OCI-M1 (cell line): ENCODE measurements around the gene AKIP1.
A peak's percentile ranks its signal among the peaks of the same experiment; 100 is the strongest.
"Not testable (repeated sequence)": the region's sequence is repeated elsewhere in the genome, so short reads cannot be mapped to it uniquely, and the experiment has no call there.

Source experiments
- DNase-seq: peaks from one replicate; lab custom pipeline; 2025; lab: John Stamatoyannopoulos, UW

Gene AKIP1

GRCh38 chr11:8911029-8911823 lies at the start of gene AKIP1:
Gene AKIP1, plus strand, starts transcription at chr11:8911189. Its CDS starts 261 bp downstream, at chr11:8911450.
- DNase-seq = peak; percentile 96

- DNase-seq = no peak
Measured at GRCh38 chr11:8863838-8864237, 47.2 kb upstream of the AKIP1 start.

- no peak for DNase-seq
Measured at GRCh38 chr11:8865304-8865703, 45.7 kb upstream of the AKIP1 start.

DNA sequence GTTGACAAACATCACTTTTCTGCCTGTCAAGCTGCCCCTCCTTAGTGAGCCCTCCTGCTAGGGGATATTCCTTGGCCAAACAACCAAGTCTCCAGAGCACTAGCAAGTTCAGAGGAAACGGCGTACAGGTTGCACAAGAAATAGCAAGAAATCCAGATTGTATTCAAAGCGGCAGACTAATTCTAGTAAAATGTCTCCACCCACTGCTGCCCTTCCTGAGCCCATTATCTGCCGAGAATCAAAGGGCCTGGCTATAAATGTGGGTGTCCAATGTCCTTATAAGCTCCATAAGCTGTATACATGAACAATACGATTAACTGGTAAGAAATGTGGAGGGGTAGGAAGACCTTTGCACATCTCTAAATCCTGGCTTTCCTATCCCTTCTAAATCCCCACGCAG lies 44.0 kb upstream of the AKIP1 start:
- no peak for DNase-seq

DNA sequence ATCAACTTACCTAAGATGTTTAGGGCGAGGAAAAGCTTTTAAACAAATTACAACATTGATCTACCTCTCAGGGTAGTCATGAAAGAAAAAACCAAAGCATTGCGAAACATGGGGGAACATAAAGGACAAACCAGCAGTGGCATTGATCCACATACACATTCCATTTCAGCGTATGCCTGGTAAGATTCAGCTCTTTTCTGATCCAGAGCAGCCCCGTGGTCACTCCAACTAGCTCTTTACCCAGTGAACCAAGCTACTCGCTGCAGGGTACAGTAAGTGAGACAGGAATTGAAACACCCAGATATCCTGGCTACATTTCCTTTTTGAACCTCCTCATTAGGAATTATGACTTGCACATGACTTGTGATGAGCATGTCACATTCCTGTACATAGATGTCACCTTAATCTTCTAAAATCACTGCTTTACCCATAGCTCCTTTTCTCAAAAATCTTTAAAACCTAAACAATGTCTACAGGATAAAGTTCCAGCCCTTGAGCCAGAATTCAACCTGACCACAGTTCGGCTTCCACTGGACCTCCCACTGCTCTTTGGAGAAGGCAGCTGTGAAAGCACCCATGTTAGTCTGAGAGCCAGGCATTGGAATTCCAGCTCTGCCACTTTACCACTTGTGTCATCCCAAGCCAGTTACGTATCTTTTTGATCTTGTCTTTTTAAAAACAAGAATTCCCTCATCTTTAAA lies 42.9 kb upstream of the AKIP1 start:
- no peak for DNase-seq

- no peak for DNase-seq
Measured at GRCh38 chr11:8870411-8871170, 40.4 kb upstream of the AKIP1 start.

DNA sequence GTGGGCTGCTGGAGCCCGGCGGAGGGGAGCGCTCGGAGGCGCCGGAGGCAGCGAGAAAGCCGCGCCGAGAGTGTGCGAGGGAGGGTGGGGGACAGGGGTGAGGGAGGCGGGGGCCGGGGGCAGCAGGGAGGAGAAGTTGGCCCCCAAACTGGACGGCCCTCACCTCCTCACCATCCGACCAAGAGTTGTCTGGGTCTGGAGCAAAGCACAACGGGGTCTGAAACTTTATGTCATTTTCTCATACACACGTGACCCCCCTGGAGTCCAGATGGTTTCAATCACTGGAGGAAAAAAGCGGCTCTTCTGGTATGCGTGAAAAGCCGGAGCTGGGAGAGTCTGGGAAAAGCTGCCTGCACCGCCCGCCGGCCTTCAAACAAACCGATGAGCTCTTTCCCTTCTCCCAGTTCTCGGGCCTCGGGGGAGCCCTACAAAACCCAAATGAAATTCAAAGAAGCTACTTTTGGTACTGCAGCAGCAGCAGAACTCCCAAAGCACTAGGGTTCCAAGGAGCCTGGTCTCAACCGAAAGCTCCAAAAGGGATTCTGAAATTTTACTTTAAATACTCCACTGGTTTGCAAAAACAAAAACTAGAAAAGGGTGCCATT lies 39.7 kb upstream of the AKIP1 start:
- DNase-seq = no peak

DNA sequence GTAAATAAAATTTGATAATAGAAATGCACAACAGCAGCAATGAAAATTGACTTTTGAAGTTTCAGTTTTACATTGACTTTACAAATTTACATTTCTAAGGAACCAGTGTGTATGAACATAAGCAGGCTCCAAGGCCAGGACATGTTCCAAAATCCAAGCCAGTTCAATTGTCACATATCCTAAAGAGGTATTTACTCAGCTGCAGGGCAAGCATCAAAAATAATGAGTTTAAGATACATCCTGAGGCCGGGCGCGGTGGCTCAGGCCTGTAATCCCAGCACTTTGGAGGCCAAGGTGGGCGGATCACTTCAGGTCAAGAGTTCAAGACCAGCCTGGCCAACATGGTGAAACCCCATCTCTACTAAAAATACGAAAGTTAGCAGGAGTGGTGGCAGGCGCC lies 39.0 kb upstream of the AKIP1 start:
- no peak for DNase-seq

GRCh38 chr11:8873741-8874405 lies 37.1 kb upstream of the AKIP1 start:
- no peak for DNase-seq

GRCh38 chr11:8878771-8879170 lies 32.2 kb upstream of the AKIP1 start:
- no peak for DNase-seq

DNA sequence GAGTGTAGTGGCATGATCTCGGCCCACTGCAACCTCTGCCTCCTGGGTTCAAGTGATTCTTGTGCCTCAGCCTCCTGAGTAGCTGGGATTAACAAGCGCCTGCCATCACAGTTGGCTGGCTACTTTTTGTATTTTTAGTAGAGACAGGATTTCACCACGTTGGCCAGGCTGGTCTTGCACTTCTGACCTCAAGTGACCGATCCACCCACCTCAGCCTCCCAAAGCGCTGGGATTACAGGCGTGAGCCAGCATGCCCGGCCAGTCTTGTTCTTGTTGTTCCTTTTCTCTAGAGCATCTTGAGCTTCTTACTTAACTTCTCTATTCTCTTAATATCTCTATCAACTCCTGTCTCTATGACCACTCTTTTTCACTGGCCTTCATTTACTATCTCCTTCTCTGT lies 29.4 kb upstream of the AKIP1 start:
- not testable (repeated sequence) for DNase-seq

DNA sequence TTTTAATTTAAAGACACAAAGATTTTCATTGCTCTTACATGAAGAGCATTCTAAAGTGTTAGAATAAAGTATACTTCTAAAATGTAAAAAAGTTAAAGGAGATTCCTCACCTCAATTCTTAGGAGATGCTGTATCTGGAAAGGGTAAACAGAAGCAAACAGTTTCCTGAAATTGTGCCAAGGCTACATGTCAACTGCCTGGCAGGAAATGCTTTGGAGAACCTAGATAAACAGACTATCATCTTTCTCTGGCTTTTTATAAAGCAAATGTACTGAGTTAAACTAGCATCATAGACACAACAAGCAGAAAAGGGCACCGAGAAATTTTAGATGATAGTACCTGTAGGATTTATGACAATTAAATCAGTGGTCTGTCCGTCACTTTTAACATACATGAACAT lies 24.7 kb upstream of the AKIP1 start:
- no peak for DNase-seq

GRCh38 chr11:8891185-8891584 lies 19.8 kb upstream of the AKIP1 start:
- not testable (repeated sequence) for DNase-seq

DNA sequence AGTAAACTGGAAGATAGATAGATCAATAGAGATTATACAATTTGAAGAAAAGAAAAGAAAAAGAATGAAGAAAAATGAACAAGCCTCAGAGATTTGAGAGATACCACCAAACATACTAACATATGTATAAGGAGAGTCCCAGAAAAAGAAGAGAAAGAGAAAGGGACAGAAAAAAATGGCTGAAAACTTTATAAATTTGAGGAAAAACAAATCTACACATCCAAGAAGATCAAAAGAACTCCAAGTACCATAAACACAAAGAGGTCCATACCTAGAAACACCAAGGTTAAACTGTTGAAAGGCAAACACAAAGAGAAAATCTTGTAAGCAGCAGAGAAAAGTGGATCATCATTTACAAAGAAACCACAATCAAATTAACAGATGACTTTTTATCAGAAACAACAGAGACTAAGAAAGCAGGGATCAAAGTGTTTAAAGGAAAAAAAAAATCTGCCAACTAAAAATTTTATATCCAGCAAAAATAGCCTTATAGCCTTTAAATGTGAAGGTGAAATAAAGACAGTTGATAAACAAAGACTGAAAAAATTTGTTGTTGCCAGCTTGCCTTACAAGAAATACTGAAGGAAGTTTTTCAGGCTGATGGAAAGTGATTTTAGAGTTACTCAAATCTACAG lies 11.8 kb upstream of the AKIP1 start:
- DNase-seq = no peak

- DNase-seq = no peak
Measured at GRCh38 chr11:8905528-8906165, 5.3 kb upstream of the AKIP1 start.

- no peak for DNase-seq
Measured at GRCh38 chr11:8907116-8907515, 3.9 kb upstream of the AKIP1 start.

DNA sequence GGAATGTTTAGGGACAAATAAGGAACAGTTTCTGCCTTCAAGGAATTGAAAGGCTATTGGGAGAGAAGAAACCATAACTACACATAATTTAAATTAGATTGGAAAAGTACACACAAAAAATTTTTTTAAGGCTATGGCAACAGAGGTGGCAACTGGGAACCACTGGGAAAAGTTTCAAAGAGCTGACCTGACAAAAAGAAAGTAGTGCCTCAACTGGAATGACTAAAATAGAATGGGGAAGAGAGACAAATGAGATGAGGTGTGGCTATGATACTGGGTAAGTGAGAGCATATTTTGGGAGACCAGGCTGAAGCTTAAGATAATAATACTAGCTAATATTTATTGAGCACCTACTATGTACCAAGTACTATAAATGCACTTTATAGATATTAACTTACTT lies 2.9 kb upstream of the AKIP1 start:
- DNase-seq = peak; percentile 4

DNA sequence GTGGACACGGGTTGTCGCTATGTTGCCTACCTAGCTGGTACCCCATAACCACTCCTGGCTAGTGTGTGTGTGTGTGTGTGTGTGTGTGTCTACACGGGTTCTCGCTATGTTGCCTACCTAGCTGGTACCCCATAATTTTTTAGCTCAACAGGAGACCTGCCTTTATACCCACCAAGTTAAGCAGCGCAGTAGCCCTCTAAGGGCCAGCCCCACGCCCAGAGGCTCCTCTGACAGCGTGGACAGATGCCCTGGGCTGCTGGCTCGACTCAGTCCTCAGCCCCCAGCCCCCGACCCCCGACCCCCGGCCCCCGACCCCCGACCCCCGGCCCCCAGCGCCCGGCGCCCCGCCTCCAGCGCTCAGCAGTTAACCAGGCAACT lies 351 bp upstream of the AKIP1 start:
- DNase-seq = no peak

DNA sequence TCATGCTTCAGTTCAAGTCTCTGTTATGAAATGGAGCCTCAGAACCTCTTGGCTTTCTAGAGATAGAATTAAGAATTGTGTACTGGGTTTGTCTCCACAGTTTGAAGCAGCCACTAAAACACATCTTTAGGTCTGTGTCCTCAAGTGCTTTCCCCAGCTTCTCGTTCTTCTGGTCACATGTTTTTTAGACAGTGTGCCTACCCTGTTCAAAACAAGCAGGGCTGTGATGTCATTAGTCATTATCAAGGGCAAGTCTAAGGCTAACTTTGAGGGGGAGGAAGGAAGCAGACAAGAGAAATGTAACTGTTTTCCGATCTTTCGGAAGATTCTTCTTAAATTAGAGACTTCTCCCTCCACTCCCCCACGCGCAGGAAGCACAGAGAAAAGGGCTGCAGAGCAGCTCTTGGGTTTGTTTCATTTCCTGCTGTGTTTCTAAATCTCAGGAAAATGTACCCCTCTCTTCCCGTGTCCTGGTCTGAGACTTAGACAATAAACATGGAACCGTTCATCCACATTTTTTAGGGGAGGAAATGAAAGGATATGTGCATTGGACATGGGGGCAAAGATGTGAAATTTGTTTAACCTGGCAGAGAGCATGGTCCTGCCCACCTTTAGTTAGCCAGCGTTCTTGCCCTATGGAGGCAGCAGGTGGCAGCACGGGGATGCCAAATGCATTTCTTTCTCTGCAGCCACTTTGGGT lies 3.1 kb downstream of the AKIP1 start:
- peak; percentile 84 for DNase-seq

DNA sequence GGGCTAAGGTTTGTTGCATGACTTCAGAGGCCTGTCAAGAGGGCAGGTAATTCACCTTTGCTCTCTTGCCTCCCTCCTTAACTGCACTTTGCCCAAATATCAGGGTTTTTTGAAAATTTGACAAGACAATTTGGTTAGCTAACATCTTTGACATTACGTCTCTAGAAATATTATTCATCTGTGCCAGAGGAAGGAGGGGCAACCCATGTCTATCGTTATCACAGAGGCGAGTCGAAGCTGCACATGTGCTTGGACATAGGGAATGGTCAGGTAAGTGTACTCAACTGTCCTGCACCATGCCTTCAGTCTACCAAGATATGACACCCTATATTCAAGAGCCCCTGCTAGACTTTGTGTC lies 3.7 kb downstream of the AKIP1 start:
- DNase-seq = no peak
